Bronchial epithelial cell (primary cell): ENCODE data around the gene MEPCE. TPM values are rescaled to one million over a fixed set of nuclear protein-coding genes. Genes with fewer than 3 reads are reported as not detected.

Experiments
- DNase-seq: peaks from one replicate; pipeline ENCODE4 v3.0.0-alpha.2; 2010; ENCODE audit warnings: low read depth
- FAIRE-seq: peaks from 2 replicates; lab custom pipeline; 2011; peaks lifted over from hg19 to GRCh38; lab: Jason Lieb, UNC
- H3K27me3 ChIP-seq: 2 replicates; pipeline ENCODE4 v1.5.1; 2011; ENCODE audit warnings: low read length; ENCODE audit not compliant: control insufficient read depth, insufficient read depth
- H3K36me3 ChIP-seq: 2 replicates; pipeline ENCODE4 v1.5.1; 2011; ENCODE audit warnings: low read length; ENCODE audit not compliant: control insufficient read depth, insufficient read depth
- H3K4me3 ChIP-seq: 2 replicates; pipeline ENCODE4 v1.5.1; 2011; ENCODE audit warnings: mild to moderate bottlenecking, low read depth, low read length, control low read depth
- total RNA-seq: library from RNA; depleted of rRNA; stranded (reverse); fragments of >200 nt; gene quantifications from 2 replicates; pipeline ENCODE4 v1.2.1, GENCODE V29; 2014
- TF ChIP-seq, protein P1 (sequence below): IDR thresholded peaks from 2 replicates; pipeline ENCODE4 v1.5.1; 2011; ENCODE audit warnings: mild to moderate bottlenecking, moderate library complexity, low read length, control low read depth, inconsistent platforms; ENCODE audit not compliant: insufficient read depth, severe bottlenecking

The MEPCE gene
- total RNA-seq, 1 donor from 2014 or later = 18.7 TPM

DNA sequence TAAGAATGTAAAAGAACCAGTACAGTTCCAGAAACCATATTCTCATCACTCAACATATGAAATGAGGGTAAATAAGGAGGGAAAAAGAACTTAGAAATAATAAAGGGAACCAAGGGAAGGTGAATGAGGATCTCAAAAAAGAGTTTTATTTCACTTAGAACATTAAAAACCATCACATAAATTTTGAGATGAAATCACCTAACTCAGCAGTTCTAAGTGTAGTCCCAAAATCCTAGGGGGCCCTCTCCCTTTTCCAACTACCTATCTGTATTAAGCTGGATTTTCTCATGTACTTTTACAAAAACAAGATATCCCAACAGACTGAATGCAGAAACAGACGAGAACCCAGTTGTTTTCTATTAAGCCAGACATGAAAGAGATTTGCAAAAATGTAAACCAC, 4.3 kb upstream of the MEPCE start:
- Histone ChIP-seq H3K27me3 (no peaks in the 10 kb centered on the region), H3K4me3 (no peak overlapping the region), H3K36me3 (no peaks in the 10 kb centered on the region)
- FAIRE-seq (no peak), DNase-seq (no peak)
- TF ChIP-seq, protein P1, sequence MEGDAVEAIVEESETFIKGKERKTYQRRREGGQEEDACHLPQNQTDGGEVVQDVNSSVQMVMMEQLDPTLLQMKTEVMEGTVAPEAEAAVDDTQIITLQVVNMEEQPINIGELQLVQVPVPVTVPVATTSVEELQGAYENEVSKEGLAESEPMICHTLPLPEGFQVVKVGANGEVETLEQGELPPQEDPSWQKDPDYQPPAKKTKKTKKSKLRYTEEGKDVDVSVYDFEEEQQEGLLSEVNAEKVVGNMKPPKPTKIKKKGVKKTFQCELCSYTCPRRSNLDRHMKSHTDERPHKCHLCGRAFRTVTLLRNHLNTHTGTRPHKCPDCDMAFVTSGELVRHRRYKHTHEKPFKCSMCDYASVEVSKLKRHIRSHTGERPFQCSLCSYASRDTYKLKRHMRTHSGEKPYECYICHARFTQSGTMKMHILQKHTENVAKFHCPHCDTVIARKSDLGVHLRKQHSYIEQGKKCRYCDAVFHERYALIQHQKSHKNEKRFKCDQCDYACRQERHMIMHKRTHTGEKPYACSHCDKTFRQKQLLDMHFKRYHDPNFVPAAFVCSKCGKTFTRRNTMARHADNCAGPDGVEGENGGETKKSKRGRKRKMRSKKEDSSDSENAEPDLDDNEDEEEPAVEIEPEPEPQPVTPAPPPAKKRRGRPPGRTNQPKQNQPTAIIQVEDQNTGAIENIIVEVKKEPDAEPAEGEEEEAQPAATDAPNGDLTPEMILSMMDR = no peak

DNA sequence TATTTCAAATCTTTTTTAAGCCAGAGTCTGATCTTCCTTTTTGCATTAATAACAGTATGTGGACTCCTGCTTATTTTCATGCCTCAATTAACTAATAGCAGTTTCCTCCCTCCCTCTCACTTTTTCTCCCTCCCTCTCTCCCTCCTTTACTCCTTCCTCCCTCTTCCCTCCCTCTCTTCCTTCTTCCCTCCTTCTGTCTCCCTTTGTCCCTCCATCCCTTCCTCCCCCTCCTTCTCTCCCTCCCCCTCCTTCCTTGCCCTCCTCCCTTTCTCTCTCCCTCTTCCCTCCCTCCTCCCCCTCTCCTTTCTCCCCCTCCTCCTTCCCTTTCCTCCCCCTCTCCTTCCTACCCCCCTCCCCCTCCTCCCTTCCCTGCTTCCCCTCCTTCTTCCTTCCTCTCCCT, 3.1 kb upstream of the MEPCE start:
- H3K4me3 ChIP-seq = no peak overlapping the region
- DNase-seq (no peak), FAIRE-seq (no peak)
- TF ChIP-seq, protein P1 = no peak
- no peaks in the 10 kb centered on the region for H3K36me3 ChIP-seq
- no peaks in the 10 kb centered on the region for H3K27me3 ChIP-seq

- DNase-seq = no peak
- no peak for FAIRE-seq
- peaks cover 6% of the 10 kb centered on the region for H3K36me3 ChIP-seq
- TF ChIP-seq, protein P1 = no peak
- no peaks in the 10 kb centered on the region for H3K27me3 ChIP-seq
- H3K4me3 ChIP-seq = peak overlapping the region; percentile 94
Observed at GRCh38 chr7:100427762-100428198, 1.9 kb upstream of the MEPCE start.

GRCh38 chr7:100428199-100428966, 1.2 kb upstream of the MEPCE start, which contains the start of gene ZCWPW1:
ZCWPW1 (minus strand) TSS chr7:100428703; CDS start chr7:100420649, 8,054 bp downstream.
- FAIRE-seq (no peak), DNase-seq (peak; percentile 93)
- Histone ChIP-seq H3K4me3 (peak within 1 kb of the TSS; percentile 94), H3K27me3 (no peaks in the 10 kb centered on the region), H3K36me3 (peaks cover 8% of the 10 kb centered on the region)
- TF ChIP-seq, protein P1 = no peak

DNA sequence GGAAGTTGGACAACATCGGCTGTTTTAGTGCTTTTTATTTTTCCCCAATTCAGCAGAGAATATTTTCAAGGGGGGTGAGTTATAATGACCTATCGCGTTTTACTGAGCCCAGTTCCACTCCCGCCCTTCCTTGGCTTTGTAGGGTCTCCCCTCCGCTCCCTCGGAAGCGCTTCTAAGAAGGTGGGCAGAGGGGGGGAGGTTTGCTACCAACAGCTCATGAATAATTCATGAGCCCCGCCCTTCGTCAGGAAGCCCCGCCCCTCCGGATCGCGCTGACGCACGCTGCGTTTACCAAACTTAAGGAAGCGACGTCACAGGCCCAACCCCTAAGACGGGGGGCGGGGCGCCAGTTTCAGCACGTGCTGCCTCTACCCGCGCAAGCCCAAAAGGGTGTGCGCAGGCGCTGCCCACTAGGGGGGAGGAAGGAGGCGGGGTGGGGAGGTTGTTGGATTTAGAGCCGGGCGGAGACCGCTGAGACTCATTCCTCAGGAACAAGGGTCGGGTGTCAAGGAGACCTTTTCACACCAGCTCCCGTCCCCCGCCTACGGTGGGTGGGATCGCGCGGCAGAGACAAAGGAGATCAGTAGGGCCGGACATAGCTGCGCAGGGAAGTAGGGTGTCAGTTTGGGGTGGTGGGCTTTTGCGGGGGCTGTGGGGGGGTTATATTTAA, 529 bp upstream of the MEPCE start:
- no peak for FAIRE-seq
- TF ChIP-seq, protein P1 = no peak
- Histone ChIP-seq H3K4me3 (peak overlapping the region; percentile 94), H3K36me3 (peaks cover 11% of the 10 kb centered on the region), H3K27me3 (no peaks in the 10 kb centered on the region)
- peak; percentile 97 for DNase-seq
